GM12874 (cell line): ENCODE results near the gene SUSD1.

Experiments
- CTCF ChIP-seq: IDR thresholded peaks from 2 replicates; pipeline ENCODE4 v1.5.1; 2011; ENCODE audit warnings: low read depth, mild to moderate bottlenecking, control low read depth, low read length, moderate library complexity; ENCODE audit not compliant: insufficient read depth

SUSD1 gene

GRCh38 chr9:112021742-112022141, 153.4 kb downstream of the SUSD1 start:
- TF ChIP-seq CTCF, result no peak

GRCh38 chr9:112020680-112021596, 154.2 kb downstream of the SUSD1 start:
- no peak for TF ChIP-seq CTCF

GRCh38 chr9:112017878-112018277, 157.2 kb downstream of the SUSD1 start:
- no peak for TF ChIP-seq CTCF

GRCh38 chr9:112015736-112016135, 159.4 kb downstream of the SUSD1 start:
- TF ChIP-seq CTCF, result no peak

GRCh38 chr9:112015149-112015548, 159.9 kb downstream of the SUSD1 start:
- TF ChIP-seq CTCF, result no peak

GRCh38 chr9:112013266-112013665, 161.8 kb downstream of the SUSD1 start:
- TF ChIP-seq CTCF, result no peak

- no peak for TF ChIP-seq CTCF
Observed at GRCh38 chr9:112012026-112012902, 162.8 kb downstream of the SUSD1 start.
